Activated CD8-positive, alpha-beta memory T cell treated with anti-CD3 and anti-CD28 coated beads, Interleukin-2, amount 50 U/mL, for 4 hours (primary cell): Measurements from ENCODE around the gene FGA.
"Not testable (repeated sequence)": the region's sequence is repeated elsewhere in the genome, so short reads cannot be mapped to it uniquely, and the experiment has no call there.

Source experiments
- DNase-seq: peaks from one replicate; pipeline ENCODE4 v3.0.0-alpha.2; 2020

FGA gene

GRCh38 chr4:154606728-154607723, 16.5 kb upstream of the FGA start:
- DNase-seq, result no peak

GRCh38 chr4:154604696-154605200, 14.2 kb upstream of the FGA start:
- DNase-seq, result no peak

- no peak for DNase-seq
These were observed 12.7 kb upstream of the FGA start for GRCh38 chr4:154603033-154603943.

GRCh38 chr4:154602404-154603020, 12.0 kb upstream of the FGA start:
- DNase-seq, result no peak

- DNase-seq, result no peak
These were observed 7.5 kb upstream of the FGA start for GRCh38 chr4:154597798-154598774.

GRCh38 chr4:154597281-154597680, 6.7 kb upstream of the FGA start:
- DNase-seq, result not testable (repeated sequence)

GRCh38 chr4:154595807-154596206, 5.3 kb upstream of the FGA start:
- no peak for DNase-seq

- not testable (repeated sequence) for DNase-seq
These were observed 3.8 kb upstream of the FGA start for GRCh38 chr4:154594343-154594742.

- DNase-seq, result no peak
These were observed 3.3 kb upstream of the FGA start for GRCh38 chr4:154593868-154594267.

- DNase-seq, result no peak
These were observed 1.3 kb upstream of the FGA start for GRCh38 chr4:154591890-154592289.

- no peak for DNase-seq
These were observed 995 bp downstream of the FGA start for GRCh38 chr4:154589296-154590197.

GRCh38 chr4:154588198-154588597, 2.3 kb downstream of the FGA start:
- DNase-seq, result no peak

GRCh38 chr4:154586296-154587033, 4.1 kb downstream of the FGA start:
- DNase-seq, result no peak

GRCh38 chr4:154585369-154586018, 5.0 kb downstream of the FGA start:
- no peak for DNase-seq

GRCh38 chr4:154584259-154584658, 6.3 kb downstream of the FGA start:
- no peak for DNase-seq

GRCh38 chr4:154583677-154584076, 6.9 kb downstream of the FGA start:
- DNase-seq, result no peak

- DNase-seq, result no peak
These were observed 7.3 kb downstream of the FGA start for GRCh38 chr4:154583230-154583629.

- no peak for DNase-seq
These were observed 7.8 kb downstream of the FGA start for GRCh38 chr4:154582723-154583122.

GRCh38 chr4:154579927-154580326, 10.6 kb downstream of the FGA start:
- DNase-seq, result no peak
